GM12892 (cell line): ENCODE measurements around the gene DRAP1.
A peak's percentile ranks its signal among the peaks of the same experiment; 100 is the strongest.
"Not testable (repeated sequence)": the region's sequence is repeated elsewhere in the genome, so short reads cannot be mapped to it uniquely, and the experiment has no call there.

Experiments
- DNase-seq: peaks from one replicate; pipeline ENCODE4 v3.0.0; 2011; ENCODE audit not compliant: insufficient read length
- FAIRE-seq: peaks from 2 replicates; lab custom pipeline; 2011; peaks lifted over from hg19 to GRCh38; lab: Jason Lieb, UNC
- POLR2A ChIP-seq: IDR thresholded peaks from 2 replicates; pipeline ENCODE4 v1.6.1; 2011; ENCODE audit warnings: low read depth, low read length, control low read depth
- POLR2AphosphoS5 ChIP-seq: IDR thresholded peaks from 2 replicates; pipeline ENCODE4 v1.6.1; 2011; ENCODE audit warnings: low read depth, low read length, control low read depth
- TAF1 ChIP-seq: IDR thresholded peaks from 2 replicates; pipeline ENCODE4 v1.6.1; 2011; ENCODE audit warnings: low read depth, mild to moderate bottlenecking, control low read depth, low read length, borderline replicate concordance

The DRAP1 gene

DNA sequence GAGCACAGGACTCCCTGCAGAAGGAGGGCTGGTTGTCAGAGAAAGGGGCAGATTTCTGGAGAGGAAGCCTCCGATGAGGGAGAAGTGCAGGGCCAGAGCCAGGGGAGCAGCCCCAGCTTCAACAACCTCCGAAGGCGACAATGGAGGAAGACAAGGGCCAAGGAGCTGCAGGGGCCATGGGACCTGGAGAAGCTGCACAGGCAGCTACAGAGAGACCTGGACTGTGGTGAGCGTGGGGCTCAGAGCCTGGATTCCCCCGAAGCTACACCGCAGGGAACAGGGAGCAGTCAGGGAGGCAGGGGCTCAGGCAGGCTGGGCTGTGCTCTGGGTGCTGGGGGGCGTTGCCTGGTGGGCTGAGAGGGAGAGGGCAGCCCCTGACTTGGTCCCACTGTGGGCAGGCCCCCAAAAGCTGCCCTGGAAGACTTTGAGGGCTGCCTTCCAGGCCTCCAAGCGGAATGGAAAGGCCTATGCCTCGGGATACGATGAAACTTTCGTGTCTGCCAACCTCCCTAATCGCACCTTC, 28.4 kb downstream of the DRAP1 start:
- DNase-seq (no peak), FAIRE-seq (no peak)
- no peak for TF ChIP-seq POLR2A
- no peak for TF ChIP-seq POLR2AphosphoS5
- TF ChIP-seq TAF1, result no peak

GRCh38 chr11:65950711-65951110, 31.5 kb downstream of the DRAP1 start:
- not testable (repeated sequence) for DNase-seq, FAIRE-seq

DNA sequence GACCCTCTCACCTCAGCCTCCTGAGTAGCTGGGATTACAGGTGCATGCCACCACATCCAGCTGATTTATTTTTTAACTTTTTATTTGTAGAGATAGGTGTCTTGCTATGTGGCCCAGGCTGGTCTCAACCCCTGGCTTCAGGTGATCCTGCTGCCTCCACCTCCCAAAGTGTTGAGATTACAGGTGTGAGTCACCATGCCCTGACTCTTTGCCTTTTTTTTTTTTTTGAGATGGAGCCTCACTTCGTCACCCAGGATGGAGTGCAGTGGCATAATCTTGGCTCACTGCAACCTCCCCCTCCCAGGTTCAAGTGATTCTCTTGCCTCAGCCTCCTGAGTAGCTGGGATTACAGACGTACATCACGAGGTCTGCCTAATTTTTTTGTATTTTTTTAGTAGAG, 32.4 kb downstream of the DRAP1 start:
- DNase-seq, FAIRE-seq: not testable (repeated sequence)

DNA sequence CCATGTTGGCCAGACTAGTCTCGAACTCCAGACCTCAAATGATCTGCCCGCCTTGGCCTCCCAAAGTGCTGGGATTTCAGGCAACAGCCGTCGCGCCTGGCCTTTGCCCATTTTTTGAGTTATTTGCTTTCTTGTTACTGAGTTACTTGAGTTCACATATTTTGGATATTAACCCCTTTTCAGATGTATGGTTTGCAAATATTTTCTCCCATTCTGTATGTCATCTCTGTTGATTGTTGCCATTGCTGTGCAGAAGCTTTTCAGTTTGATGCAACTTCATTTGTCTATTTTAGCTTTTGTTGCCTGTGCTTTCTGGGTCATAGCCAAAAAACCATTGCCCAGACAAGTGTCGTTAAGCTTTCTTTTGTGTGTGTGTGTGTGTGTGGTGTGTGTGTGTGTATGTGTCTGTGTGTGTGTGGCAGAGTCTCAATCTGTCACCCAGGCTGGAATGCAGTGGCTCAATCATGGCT, 32.9 kb downstream of the DRAP1 start:
- no peak for TF ChIP-seq POLR2A
- TF ChIP-seq TAF1, result no peak
- no peak for TF ChIP-seq POLR2AphosphoS5
- DNase-seq (no peak), FAIRE-seq (no peak)

DNA sequence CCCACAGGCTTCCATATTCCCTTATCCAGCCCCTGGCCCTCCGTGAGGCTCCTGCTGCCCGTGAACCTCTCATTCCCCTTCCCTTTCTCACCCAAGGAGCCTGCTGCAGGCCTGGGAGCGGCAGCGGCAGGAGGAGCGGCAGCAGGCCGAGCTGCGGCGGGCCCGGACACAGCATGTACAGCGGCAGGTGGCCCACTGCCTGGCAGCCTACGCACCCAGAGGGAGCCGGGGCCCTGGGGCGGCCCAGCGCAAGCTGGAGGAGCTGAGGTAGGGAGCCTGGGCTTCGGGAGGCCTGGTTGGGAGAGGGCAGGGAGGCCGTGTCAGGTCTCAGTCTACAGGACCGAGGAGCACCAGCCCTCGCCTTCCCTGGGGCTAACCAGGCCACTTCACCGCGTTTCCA, 34.2 kb downstream of the DRAP1 start:
- no peak for DNase-seq
- no peak for FAIRE-seq
- TF ChIP-seq TAF1 (no peak), POLR2A (no peak), POLR2AphosphoS5 (no peak)

DNA sequence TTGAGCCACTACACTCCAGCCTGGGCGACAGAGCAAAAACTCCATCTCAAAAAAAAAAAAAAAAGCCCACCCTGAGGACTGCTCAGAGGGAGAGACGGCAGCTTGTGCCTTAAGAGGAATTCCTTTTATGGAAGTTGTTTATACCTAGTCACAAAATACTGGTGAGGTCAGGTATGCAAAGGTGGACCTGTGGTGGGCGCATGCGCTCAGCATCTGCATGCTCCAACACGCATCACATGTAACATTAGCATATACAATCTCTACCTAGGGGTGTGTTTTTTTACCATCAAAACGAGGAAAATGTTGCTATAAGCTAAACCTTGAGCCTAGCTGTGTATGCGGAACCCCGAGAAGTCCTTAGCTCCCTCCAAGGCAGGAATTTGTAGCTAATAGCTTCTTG, 35.5 kb downstream of the DRAP1 start:
- DNase-seq (no peak), FAIRE-seq (no peak)
- TF ChIP-seq POLR2A, result no peak
- no peak for TF ChIP-seq POLR2AphosphoS5
- TF ChIP-seq TAF1, result no peak

DNA sequence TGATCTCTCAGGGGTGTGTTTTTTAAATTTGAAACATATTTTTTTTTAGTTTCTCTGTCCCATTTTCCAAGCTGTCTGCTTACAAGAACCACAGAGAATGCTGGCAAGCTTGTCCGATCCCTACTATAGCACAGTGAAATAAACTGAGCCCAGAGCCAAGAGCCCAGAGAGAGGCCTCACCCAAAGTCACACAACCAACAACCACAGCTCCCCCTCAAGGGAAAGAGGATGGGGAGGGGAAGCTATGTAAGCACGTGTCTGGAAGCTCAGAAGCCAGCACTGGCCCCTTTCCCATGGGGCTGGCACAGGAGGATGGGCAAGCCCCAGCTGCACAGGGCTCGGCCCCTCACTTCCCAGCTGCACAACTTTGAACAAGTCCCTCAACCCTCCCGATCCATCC, 39.1 kb downstream of the DRAP1 start:
- DNase-seq, result no peak
- no peak for FAIRE-seq
- TF ChIP-seq POLR2AphosphoS5, result no peak
- no peak for TF ChIP-seq TAF1
- TF ChIP-seq POLR2A, result no peak

DNA sequence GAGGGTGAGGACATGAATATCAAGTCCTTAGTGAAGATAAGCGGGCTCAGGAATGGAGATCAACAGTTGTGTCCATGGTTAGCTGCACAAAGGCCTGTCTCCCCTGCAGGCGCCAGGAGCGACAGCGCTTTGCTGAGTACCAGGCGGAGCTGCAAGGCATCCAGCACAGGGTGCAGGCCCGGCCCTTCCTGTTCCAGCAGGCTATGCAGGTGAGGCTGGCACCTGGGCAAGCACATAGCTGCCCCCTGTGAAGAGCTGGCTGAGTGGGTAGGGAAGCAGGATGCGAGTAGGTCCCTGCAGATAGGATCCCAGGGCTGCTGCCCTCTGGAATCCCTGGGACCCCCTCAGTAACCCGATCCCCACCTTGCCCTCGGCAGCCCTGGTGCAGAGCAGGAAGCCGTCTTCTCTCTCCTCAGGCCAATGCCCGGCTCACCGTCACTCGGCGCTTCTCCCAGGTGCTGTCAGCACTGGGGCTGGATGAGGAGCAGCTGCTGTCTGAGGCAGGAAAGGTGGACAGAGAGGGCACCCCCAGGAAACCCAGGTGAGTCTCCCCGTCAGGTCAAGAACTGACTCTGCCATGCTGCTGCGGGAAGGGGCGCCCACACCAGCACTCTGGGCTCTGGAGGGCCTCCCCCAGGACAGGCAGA, 39.7 kb downstream of the DRAP1 start:
- no peak for DNase-seq
- FAIRE-seq, result no peak
- TF ChIP-seq TAF1, result no peak
- no peak for TF ChIP-seq POLR2A
- TF ChIP-seq POLR2AphosphoS5, result no peak

- TF ChIP-seq POLR2AphosphoS5, result no peak
- TF ChIP-seq POLR2A, result no peak
- TF ChIP-seq TAF1, result no peak
- no peak for DNase-seq
- FAIRE-seq, result no peak
Measured at GRCh38 chr11:65960824-65961266, 41.6 kb downstream of the DRAP1 start.

DNA sequence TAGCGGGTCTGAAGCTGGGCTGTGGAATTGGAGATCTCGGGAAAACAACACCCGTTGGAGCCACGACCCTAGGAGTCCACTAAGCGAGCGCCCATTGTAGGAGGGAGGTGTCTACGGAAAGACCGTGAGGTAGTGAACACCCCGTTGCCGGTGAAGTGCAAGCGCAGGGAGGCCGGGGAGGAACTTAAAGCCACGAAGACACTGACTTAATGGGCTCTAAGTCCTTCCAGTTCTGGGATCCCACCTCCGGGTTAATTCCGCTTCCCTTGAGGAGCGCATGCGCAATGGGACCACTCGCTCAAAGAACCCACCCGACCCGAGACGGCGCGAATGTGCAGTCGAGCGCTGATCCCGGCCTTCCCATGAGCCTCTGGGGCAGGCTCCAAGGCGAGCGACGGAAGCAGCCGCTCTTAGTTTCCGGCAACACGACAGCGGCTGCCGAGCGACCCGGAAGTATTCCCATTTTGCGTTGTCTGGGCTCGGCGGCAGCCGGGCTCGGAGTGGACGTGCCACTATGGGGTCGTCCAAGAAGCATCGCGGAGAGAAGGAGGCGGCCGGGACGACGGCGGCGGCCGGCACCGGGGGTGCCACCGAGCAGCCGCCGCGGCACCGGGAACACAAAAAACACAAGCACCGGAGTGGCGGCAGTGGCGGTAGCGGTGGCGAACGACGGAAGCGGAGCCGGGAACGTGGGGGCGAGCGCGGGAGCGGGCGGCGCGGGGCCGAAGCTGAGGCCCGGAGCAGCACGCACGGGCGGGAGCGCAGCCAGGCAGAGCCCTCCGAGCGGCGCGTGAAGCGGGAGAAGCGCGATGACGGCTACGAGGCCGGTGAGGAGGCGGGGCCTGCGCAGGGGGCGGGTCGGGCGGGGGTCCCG, 42.3 kb downstream of the DRAP1 start, which contains the start of gene SART1:
TSS of gene SART1 (plus strand) at position 468 of the 874 bp plus-strand sequence. CDS start at position 515, 47 bp downstream.
- peak; percentile 91 for TF ChIP-seq POLR2A
- TF ChIP-seq TAF1, result peak; percentile 95
- peak; percentile 91 for TF ChIP-seq POLR2AphosphoS5
- peak; percentile 100 for FAIRE-seq
- DNase-seq, result peak; percentile 99

- FAIRE-seq (peak; percentile 42), DNase-seq (no peak)
- no peak for TF ChIP-seq TAF1
- no peak for TF ChIP-seq POLR2A
- TF ChIP-seq POLR2AphosphoS5, result no peak
Measured at GRCh38 chr11:65962141-65962564, 42.9 kb downstream of the DRAP1 start.
